D721Med (cell line): ENCODE results near the gene TMEM244.
"Not testable (repeated sequence)": the region's sequence is repeated elsewhere in the genome, so short reads cannot be mapped to it uniquely, and the experiment has no call there.

Experiments used
- DNase-seq: peaks from one replicate; pipeline ENCODE4 v3.0.0; 2011; ENCODE audit warnings: low spot score; ENCODE audit not compliant: insufficient read length
- FAIRE-seq: peaks from 2 replicates; lab custom pipeline; 2011; peaks lifted over from hg19 to GRCh38; lab: Jason Lieb, UNC
- TF ChIP-seq, protein P1 (sequence below): IDR thresholded peaks from 2 replicates; pipeline ENCODE4 v1.5.1; 2012; ENCODE audit warnings: mild to moderate bottlenecking, control low read depth; ENCODE audit not compliant: insufficient read depth; ENCODE audit errors: missing control alignments

The TMEM244 gene

DNA sequence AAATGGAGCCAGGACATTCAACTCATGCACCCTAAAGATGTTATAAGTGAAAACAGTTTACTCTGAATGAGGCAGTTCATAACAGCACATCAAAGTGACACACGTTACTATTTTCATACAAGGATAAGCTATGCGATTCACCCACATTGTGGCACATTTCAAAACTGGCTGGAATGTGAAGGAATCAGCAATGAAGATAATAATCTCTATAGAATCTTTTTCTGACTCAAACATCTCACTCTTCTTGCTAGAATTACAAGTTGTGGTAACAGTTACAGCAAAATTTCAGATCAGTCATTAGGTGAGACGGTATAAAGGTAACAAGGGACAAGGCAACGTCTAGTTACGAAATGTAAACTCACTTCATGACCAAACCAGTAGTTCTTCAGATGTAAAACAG, 17.5 kb downstream of the TMEM244 start:
- DNase-seq (no peak), FAIRE-seq (no peak)
- TF ChIP-seq, protein P1, sequence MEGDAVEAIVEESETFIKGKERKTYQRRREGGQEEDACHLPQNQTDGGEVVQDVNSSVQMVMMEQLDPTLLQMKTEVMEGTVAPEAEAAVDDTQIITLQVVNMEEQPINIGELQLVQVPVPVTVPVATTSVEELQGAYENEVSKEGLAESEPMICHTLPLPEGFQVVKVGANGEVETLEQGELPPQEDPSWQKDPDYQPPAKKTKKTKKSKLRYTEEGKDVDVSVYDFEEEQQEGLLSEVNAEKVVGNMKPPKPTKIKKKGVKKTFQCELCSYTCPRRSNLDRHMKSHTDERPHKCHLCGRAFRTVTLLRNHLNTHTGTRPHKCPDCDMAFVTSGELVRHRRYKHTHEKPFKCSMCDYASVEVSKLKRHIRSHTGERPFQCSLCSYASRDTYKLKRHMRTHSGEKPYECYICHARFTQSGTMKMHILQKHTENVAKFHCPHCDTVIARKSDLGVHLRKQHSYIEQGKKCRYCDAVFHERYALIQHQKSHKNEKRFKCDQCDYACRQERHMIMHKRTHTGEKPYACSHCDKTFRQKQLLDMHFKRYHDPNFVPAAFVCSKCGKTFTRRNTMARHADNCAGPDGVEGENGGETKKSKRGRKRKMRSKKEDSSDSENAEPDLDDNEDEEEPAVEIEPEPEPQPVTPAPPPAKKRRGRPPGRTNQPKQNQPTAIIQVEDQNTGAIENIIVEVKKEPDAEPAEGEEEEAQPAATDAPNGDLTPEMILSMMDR = no peak

DNA sequence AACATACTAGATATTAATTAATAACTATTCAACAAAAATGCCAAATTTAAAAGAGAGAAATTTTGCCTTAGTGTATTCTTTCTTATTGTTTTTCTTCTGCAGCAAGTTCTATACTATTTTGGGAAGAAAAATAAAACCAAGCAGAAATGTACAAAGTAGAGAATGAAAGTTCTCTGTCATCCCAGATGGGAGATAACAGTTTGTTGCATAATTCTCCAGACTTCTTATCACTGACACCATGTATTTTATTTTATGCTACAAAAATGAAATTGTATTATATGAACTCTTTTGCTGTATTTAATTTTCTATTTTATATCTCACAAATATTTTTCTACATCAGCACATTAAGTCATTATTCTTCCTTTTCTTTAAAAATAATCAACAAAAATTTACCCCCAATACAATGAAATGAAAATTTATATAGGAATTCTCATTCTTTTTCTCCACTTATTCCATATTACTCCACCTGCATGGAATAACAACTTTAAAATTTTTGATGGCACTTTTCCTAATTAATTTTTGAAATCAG, 18.2 kb downstream of the TMEM244 start:
- TF ChIP-seq, protein P1 = no peak
- DNase-seq (no peak), FAIRE-seq (no peak)

DNA sequence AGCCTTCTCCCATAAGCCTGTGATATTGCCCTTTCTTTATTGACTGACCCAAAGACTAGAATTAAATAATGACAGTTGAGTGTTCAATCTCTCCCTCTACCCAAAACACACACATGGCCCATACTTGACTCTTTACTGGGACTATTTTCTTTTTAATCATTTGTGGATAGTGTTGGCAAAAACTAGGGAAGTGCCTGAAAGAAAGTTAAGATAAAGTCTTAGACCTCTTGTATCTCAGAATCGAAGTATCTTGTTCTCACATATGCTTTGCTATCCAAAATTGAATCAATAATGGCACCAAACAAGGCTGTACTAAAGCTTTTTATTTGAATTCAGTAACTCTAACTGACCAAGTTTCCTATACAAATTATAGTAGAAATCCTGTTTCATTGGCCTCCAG, 19.0 kb downstream of the TMEM244 start:
- DNase-seq (no peak), FAIRE-seq (no peak)
- TF ChIP-seq, protein P1 = no peak

- DNase-seq = not testable (repeated sequence)
Observed at GRCh38 chr6:129839562-129839961, 21.6 kb downstream of the TMEM244 start.

GRCh38 chr6:129835691-129836090, 25.4 kb downstream of the TMEM244 start:
- FAIRE-seq (no peak), DNase-seq (no peak)
- TF ChIP-seq, protein P1 = no peak

More at GRCh38 chr6:129839562-129839961, 21.6 kb downstream of the TMEM244 start:
- FAIRE-seq = not testable (repeated sequence)

- TF ChIP-seq, protein P1 = no peak
- no peak for FAIRE-seq
Observed at GRCh38 chr6:129832299-129832698, 28.8 kb downstream of the TMEM244 start.

GRCh38 chr6:129828229-129828628, 32.9 kb downstream of the TMEM244 start:
- FAIRE-seq (no peak), DNase-seq (no peak)
- TF ChIP-seq, protein P1 = no peak

More at GRCh38 chr6:129832299-129832698, 28.8 kb downstream of the TMEM244 start:
- no peak for DNase-seq
